IPS-NIHi7 (cell line): ENCODE measurements around the gene MACROD1.

Experiments used
- DNase-seq: peaks from one replicate; pipeline ENCODE4 v3.0.0; 2012; ENCODE audit warnings: mixed read lengths; ENCODE audit errors: extremely low spot score

The MACROD1 gene

GRCh38 chr11:64092761-64093136 lies 73.2 kb downstream of the MACROD1 start:
- no peak for DNase-seq

GRCh38 chr11:64092111-64092760 lies 73.7 kb downstream of the MACROD1 start:
- DNase-seq: no peak

GRCh38 chr11:64090806-64091516 lies 75.0 kb downstream of the MACROD1 start:
- DNase-seq: no peak

- DNase-seq: no peak
These were observed 75.8 kb downstream of the MACROD1 start for GRCh38 chr11:64089915-64090805.

- DNase-seq: no peak
These were observed 76.4 kb downstream of the MACROD1 start for GRCh38 chr11:64089493-64089892.

- DNase-seq: no peak
These were observed 76.9 kb downstream of the MACROD1 start for GRCh38 chr11:64089027-64089360.

- DNase-seq: peak; percentile 86
These were observed 77.5 kb downstream of the MACROD1 start for GRCh38 chr11:64088162-64089026.

- DNase-seq: no peak
These were observed 79.4 kb downstream of the MACROD1 start for GRCh38 chr11:64086258-64087123.

- no peak for DNase-seq
These were observed 80.0 kb downstream of the MACROD1 start for GRCh38 chr11:64085906-64086257.

GRCh38 chr11:64084951-64085710 lies 80.8 kb downstream of the MACROD1 start:
- DNase-seq: no peak

- no peak for DNase-seq
These were observed 81.6 kb downstream of the MACROD1 start for GRCh38 chr11:64084146-64084950.

GRCh38 chr11:64083398-64084080 lies 82.4 kb downstream of the MACROD1 start:
- no peak for DNase-seq

- DNase-seq: no peak
These were observed 84.0 kb downstream of the MACROD1 start for GRCh38 chr11:64081745-64082442.

- no peak for DNase-seq
These were observed 85.5 kb downstream of the MACROD1 start for GRCh38 chr11:64080390-64080789.

GRCh38 chr11:64078905-64079304 lies 87.0 kb downstream of the MACROD1 start:
- DNase-seq: no peak

GRCh38 chr11:64078284-64078683 lies 87.6 kb downstream of the MACROD1 start:
- DNase-seq: no peak

GRCh38 chr11:64077607-64078006 lies 88.3 kb downstream of the MACROD1 start:
- DNase-seq: no peak

GRCh38 chr11:64076758-64077157 lies 89.2 kb downstream of the MACROD1 start:
- no peak for DNase-seq
